Activated CD4-positive, alpha-beta T cell treated with anti-CD3 and anti-CD28 coated beads, Interleukin-2, amount 50 U/mL, for 48 hours (primary cell): ENCODE results near the gene CNTN5.
"Not testable (repeated sequence)": the region's sequence is repeated elsewhere in the genome, so short reads cannot be mapped to it uniquely, and the experiment has no call there.

Experiments used
- DNase-seq, 2 experiments: peaks; one replicate each; pipeline ENCODE4 v3.0.0-alpha.2; 2020

The CNTN5 gene

DNA sequence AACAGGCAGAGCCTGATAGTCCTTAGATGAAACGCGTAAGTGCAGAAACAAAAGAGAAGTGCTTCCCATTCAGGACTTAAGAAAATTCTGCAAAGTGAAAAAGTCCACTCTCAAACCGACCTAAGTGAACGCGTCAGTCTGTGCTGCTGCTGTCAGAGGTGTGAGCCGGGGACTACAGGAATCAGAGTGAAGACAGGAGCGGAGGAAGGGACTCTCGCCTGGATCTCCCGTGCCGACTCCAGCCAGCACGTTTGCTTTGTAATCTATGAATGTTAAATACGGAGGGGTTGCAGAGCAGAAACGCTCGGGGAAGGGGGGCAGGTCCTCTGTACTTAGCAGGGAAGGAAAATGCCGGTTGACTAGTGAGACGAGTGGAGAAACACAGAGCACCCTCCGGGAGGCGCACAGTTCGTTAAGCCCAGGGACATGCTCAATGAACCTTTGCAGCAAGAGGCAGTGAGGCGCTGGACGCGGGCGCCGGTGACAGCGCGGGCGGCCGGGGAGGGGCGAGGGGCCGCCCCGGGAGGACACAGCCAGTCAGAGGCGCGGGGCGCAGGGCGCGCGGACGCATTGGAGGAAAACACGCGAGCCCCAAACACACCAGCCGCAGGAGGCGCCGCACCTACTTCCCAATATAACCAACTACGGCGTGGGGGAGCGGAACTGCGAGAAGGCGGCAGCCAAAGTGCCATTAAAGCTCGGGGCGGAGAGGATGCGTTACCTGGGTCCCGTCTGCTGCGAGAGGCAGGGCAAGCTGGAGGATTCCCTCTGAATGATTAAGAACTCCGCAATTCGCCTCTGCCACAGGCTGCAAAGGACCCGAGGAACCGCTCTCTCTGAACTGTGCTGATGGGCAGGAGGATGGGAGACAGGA is at the start of gene CNTN5:
Gene CNTN5 (plus strand): TSS at position 598 of the 874 bp plus-strand sequence.
- DNase-seq: peak; percentile 9 to 18

DNA sequence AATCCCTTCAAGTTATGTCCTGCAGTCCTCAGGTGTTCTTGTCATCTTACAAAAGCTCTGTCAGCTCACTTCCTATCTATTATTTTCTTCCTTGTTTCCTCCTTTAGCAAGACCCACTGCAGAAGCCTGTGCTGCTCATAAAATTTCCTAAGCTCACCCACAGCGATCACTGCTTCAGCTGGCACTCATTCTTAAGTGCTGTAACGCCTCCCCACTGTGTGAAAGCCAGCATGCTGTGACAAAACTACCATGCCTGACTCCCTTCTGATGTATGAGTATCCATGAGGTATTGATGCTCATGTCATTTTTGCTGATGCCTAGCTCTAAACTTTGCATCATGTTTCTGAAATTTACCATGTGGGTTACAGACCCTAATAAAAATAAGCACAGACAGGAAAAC is 41.5 kb upstream of the CNTN5 start:
- no peak for DNase-seq

DNA sequence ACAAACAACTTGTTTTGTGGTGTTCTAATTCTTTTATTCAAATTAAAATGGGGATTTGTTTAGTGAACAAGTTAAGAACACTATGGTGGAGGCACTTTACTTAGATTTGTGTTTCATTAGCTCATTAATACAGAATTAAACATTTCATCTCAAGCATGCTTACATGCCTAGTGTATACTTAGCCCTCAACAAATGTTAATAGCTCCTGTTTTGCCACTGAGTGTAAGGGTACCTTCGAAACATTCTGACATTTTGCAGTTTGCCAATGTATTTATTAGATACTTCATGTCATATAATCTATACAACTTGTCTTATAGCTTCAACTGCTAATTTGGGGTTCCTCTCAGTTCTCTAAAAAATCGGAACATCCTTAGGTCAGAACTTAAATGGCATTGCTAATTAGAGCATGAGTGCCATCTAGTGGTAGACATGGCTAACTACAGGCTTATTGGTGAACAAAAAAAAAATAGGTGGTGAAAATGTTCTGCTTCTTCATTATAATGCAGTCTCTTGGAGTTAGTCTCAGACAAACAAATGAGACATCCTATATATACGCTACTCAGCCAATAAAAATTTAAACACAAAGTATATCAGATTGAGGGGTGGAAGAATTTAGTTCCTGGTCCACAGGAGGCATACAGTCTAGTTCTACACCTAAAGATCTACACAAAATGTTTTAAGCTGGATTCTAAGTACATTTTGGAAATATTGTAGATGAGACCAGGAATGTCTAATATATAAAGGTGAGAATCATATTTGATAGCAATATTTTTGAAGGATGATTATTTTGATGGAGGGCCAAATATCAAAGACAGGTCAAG is 4.9 kb upstream of the CNTN5 start:
- no peak for DNase-seq

DNA sequence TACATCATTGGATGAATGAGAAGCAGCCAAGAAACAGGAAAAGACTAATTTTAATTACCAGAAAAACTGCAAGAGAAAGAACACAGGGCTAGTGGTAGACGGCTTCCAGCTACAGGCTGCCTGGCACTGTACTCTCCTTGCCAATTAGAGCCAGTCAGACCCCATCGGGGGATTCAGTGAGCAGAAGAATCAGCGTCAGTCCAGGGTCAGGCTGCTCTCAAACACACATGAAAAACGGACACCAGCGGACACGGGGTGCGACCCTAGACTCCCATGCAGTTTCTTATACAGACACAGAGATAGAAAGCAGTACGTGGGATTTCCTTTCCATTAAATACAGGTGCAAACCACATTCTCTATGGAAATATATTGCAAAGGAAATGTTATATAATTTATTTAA is 1.1 kb upstream of the CNTN5 start:
- DNase-seq: no peak

DNA sequence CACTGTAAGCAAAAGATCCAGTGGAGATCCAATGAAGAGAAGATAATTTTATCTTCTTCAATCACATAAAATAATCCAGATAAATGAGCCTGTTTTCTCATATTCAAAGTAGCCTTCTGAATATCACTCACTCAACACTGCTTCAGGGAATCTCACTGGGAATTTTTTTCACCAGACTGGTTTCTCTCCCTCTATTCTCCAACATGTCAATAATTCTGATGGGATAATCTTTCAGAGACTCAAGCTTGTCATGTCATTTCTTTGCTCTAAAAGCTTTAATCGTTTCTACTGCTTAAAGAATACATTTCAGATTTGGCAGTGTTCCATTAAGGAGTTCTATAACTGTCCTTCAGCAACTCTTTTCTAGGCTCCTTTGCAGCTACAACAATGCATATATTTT is 16.3 kb downstream of the CNTN5 start:
- DNase-seq: no peak

DNA sequence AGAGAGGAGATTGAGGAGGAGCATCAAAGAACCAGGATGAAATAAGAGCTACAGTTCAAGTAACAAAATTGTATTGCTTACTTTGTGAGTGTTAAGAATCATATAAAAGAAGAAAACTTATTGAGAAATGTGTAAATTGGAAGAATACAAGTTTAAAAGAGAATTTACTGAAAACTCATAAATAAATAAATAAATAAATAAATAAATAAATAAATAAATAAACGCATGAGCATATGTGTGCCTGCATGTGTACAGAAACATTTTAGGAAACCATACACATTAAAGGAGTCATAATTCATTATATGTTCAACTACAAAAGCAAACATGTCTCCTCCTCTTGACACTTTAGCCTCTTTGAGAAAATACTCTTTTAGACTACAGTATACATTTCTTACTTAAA is 42.6 kb downstream of the CNTN5 start:
- DNase-seq: no peak

DNA sequence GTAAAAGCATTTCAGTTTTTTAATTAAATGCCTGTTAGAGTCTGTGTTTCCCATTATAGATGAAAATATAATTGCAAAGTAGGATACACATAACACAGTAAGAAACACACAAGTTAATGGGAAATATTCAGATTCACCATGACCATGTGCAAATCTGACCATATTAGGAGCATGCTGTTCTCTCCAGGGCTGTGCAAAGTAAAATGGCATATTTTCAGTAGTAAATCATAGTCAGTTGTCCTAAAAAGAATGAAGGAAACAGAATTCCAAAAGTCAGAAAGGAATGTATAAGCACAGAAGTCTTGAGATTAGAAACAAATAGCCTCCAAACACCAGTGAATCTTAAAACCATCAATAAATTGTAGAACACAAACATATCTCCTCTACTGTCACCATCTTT is 44.4 kb downstream of the CNTN5 start:
- no peak for DNase-seq

DNA sequence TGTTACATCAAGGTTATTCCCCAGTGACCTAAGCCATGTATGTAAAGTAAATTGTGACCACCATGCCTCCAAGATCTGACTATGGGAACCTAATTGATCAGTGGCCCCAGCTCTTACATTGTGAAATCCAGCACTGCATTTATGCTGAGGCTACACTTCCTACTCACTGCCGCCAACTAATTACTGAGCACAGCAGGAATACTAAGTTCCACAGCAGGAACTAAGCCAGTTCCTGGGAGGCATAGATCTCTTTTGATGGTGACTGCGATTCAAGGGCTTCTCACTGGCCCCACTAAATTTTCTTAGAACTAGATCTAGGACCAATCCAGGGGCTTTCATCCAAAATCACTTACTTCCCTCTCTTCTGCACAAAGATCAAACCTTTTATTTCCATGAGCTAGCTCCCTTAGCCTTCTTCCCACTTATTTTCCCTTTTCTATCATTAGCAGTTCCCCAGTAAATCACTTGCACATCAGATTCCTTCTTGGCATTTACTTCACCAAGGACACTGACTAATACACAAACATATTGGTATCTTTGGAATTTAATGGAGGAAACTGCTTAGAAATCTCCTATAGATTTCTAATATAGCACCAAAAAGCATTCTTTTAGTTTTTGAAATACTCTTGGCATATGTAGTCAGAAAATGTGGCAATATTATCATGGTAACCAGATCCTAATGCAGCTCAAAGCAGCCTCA is 46.0 kb downstream of the CNTN5 start:
- no peak for DNase-seq

DNA sequence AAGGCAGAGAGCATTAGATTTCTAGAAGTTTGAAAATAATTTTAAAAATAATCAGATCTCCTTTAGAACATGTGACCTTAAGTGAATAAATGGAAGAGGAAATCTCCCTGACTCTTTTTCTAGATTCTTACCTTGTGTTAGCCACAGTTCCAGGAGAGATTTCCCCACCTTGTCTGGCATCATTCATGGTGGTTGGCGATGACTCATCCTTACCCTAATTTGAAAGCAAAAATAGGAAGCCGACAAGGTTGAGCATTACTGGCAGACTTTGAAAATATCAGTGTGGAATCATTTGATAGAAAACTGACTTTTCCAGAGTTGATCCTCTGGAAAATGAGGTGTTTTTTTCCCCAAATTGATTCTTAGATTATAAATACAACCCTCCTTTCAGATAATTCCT is 48.1 kb downstream of the CNTN5 start:
- no peak for DNase-seq

DNA sequence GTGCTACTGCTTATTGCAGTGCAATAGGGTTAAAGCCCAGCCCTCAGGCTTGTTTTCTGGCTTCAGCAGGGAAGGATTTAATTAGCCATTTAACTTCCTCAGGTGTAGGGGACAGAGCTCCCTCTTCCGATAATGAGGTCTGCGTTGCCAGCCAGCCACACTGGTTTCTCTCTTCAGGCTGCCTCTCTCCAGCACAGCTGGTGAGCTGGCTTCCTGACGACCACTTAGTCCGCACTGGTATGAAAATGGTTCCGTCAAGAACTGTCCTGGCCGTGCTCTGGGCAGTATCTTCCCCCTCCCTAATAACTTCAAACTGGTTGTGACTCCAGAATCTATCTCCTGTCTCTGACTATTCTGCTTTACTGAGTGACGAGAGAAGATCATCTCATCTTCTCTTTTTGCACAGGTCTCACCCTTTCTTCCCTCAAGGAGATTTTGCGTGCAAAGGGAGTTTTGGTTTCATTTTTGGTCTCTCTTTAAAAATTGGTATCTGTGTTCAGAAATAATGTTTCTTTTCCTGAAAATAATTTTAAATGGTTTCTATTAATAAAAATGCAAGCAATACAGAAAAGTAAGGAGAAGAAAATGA is 49.2 kb downstream of the CNTN5 start:
- DNase-seq: peak in 1 of 2 experiments; percentile 0

DNA sequence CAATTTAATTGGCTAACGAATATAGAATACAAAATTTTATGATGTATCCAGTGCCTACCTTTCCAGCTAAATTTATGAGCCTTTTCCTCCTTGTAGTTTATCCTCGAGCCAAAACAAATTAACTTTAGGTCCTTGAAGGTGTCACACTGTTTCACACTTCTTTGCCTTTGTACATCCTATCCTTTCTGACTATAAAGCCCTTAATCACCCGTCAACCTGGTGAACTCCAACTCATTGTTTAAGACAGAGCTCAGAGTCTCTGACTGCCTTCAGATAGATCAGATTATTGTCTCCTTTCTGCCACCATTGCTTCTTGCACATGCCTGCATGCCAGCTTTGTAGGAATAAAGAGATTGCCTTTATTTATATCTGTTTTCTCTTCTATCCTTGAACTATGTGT is 58.8 kb downstream of the CNTN5 start:
- DNase-seq: no peak

DNA sequence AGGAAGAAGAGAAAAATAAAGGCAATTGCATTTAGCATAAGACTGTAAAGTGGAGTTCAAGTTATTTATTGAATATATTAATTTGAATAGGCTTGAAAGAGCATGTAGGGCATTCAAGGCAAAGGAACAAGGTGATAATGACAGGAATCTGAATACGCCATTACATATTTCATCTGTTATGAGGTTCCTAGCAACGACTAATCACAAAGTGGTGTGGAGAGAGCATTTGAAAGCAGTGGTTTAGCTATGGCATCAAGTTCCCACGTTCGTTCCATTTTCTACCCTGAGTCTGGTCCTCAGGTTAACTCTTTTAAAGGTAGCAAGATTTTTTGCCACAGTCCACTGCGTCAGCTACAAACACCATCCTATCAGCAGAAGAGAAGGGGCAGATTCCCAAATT is 59.4 kb downstream of the CNTN5 start:
- no peak for DNase-seq

DNA sequence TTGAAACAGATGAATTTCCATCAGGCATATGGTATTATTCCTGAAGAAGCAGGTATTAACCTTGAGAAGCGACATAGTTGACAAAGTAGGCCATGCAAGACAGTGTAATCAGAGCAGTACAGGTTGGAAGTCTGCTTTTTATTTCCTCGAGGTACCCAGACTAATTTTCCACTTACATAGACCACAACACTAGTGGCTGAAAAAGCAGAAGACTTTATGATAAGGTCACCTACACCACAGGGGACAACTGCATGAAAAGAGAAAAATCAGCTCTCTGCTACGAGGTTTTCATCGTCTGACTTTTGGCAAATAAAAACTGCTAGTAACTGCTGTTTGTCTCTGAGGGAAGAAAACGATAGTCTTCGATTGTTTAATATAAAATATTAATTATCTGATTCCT is 77.5 kb downstream of the CNTN5 start:
- no peak for DNase-seq

DNA sequence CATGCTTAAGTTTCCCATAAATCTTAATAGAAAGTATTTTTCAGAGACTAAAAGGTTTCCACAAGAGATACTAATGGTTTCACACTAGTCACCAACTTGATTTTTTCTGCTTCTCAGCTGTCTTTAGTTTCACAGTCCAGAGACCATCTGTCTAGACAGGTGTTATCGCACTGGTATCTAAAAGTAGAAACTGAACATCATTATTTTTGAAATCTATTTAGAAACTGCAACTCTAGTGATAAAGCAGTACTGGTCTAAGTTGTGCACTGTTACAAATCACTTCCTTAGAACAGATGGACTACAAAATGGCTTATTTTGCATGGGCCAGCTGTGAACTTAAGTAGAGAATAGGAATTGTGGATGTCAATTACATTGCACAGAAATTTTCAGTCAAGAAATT is 78.0 kb downstream of the CNTN5 start:
- no peak for DNase-seq

DNA sequence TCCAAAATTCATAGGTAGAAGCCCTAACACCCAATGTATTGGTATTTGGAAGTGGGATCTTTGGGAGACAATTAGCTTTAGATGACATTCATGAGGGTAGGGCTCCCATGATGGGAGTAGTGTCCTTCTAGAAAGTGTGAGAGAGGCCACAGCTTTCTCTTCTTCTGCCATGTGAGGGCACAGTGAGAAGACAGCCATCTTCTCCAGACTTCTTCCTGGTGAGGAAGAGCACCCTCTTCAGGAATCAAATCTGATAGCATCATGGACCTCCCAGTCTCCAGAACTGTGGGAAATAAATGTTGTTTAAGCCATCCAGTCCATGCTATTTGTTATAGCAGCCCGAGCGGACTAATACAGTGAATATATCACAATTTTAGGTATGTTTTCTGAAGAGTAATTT is 96.9 kb downstream of the CNTN5 start:
- DNase-seq: no peak

DNA sequence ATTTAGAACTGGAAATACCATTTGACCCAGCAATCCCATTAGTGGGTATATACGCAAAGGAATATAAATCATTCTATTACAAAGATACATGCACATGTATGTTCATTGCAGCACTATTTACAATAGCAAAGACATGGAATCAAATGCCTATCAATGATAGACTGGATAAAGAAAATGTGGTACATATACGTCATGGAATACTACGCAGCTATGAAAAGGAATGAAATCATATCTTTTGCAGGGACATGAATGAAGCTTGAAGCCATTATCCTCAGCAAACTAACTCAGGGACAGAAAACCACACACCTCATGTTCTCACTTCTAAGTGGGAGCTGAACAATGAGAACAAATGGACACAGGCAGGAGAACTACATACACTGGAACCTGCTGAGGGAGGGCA is 113.1 kb downstream of the CNTN5 start:
- DNase-seq: not testable (repeated sequence)

DNA sequence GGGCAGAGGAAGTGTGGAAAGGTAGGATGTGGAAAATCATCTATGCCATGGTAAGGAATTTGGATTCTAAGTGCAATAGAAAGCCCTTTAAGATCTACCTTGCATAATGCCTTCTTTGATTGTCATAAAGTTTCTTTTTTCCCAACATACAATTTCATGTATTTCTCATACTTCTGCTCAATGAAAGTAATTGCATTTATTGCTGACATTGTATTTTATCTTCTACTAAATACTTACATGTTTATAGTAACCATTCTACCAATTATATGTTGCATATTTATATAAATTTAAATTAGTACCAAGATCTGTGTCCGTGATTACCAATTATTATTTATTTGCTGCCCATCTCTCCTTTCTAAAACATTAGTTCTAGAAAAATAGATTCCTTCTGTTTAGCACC is 114.8 kb downstream of the CNTN5 start:
- DNase-seq: no peak

DNA sequence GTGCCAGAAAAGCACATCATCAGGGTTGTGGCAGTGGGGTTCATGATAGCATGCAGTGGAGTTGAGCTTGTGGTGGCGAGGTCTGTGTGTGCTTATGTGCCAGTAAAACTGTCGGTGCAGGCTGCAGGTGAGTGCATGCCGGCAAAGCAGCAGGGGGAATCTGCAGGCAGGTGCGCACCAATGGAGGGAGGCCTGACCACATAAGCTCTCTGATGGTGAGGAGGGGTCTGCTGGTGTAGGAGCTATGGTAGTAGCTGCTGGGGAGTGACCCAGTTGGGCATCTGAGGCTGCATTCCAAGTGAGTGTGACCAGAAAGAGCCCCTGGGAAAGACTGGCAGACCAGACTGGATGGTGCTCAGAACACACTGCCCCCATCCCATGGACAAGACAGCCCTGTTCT is 121.5 kb downstream of the CNTN5 start:
- no peak for DNase-seq

DNA sequence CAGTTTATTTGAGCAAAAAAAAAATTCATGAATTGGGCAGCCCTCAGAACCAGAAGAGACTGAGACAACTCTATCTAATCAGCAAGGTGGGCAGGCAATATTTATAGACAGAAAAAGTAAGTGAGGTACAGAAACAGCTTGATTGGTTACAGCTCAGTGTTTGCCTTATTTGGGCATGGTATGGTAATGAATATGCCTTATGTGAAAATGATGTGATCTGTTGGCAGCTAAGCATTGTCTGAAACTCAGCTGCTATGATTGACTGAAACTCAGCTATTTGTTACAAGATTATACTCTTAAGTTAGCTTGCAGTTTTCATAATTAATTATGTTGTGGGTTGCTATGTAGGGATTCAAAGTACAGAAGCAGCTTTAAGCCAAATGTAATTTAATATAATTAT is 127.6 kb downstream of the CNTN5 start:
- DNase-seq: no peak

DNA sequence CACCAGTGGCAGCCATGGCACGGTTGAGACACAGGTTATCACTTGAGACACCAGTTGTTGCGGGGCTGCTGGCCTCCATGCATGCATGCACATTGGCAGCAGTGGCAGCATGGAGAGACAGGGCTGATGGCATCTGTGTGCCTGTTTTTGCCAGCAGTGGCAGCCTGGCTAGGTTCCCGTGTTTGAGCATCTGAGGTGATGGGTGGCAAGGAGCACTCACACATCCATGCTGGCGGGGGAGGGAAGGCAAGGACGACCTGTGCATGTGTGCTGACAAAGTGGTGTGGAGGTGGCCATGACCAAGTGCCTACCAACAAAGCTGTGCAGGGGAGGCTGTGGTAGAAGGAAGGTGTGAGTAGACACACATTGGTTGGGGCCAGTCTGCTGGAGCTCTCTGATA is 133.5 kb downstream of the CNTN5 start:
- DNase-seq: no peak

DNA sequence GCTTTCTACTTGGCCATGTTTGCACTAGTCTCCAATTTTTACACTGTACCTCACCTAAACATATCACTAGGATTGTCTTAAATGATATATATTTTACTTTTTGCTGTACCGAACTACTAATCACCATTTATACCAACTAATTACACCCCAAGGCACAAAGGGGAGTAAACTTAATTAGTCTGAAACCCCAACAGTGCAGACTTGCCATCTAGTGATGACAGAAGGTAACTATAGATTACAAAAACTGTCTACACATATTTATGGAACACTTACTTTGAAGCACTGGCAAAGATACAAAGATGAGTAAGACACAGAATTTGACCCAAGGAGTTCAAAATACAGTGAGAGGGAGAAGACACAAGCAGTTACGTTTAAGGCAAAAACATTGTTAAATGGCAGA is 139.7 kb downstream of the CNTN5 start:
- DNase-seq: no peak

DNA sequence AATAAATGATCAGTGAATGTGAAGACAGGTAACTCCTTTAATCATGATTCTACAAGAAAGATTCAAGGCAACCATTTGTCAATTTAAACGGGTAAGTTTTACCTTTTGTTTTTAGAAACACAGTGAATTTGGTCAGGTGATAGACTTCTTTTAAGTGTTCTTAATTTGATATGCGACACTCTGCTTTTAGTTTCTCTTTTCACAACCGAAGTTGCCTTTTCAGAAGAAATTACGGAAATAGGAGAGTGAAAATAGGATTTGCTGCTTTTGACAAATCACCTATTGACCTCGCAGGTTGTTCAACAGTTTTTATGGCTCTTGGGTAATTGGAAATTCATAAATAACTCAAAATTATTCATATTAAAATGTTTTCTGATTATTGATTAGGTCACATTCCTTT is 142.1 kb downstream of the CNTN5 start:
- no peak for DNase-seq

DNA sequence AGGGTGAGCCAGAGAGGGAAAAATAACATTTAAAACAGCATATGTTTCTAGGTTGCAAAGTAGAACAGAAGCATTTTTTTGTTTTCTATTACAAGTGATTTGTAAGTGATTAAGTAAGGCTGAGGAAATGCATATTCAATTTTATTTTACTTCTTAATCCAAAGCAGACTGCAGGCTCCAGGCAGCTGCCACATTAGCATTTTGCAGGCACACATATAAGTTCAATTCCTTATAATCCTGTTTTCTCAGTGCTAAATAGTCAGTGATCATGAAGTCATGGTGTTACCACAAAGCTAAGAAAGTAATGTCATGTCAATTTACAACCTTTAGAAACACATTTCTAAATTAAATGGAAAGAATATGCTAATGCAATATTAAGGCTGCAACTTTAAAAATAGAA is 149.8 kb downstream of the CNTN5 start:
- no peak for DNase-seq
